Gastrocnemius medialis (tissue), 4 donors: Measurements from ENCODE around the gene RALGAPA2. TPM values are rescaled to one million over a fixed set of nuclear protein-coding genes. Genes with fewer than 3 reads are reported as not detected.

Experiments
- ATAC-seq, 2 donors: fragments of 150-250 bp; one replicate each; pipeline ENCODE4 v1.9.1; 2016
- DNase-seq, 2 donors: peaks; one replicate each; pipeline ENCODE4 v3.0.0-alpha.2; 2019
- H3K27ac ChIP-seq, 4 donors: fragments of 200-600 bp; sonication (generic); 1 replicate in 1 of 4; 2 replicates in 3 of 4; pipeline ENCODE4 v1.5.1; 2016 to 2018; ENCODE audit warnings: mild to moderate bottlenecking in 2 of 4, moderate library complexity in 1 of 4
- H3K27me3 ChIP-seq, 3 donors: fragments of 200-600 bp; sonication (generic) in 2 of 3; 1 replicate in 1 of 3; 2 replicates in 2 of 3; pipeline versions ENCODE4 v1.5.1 to v1.6.0; 2016 to 2019; ENCODE audit warnings: mild to moderate bottlenecking in 1 of 3, moderate library complexity in 1 of 3
- H3K36me3 ChIP-seq, 2 donors: fragments of 200-600 bp; sonication (generic) in 1 of 2; one replicate each; pipeline ENCODE4 v1.5.1; 2017 to 2018
- H3K4me1 ChIP-seq, 2 donors: fragments of 200-600 bp; sonication (generic) in 1 of 2; one replicate each; pipeline ENCODE4 v1.5.1; 2016 to 2017; ENCODE audit warnings: mild to moderate bottlenecking in 2 of 2
- H3K4me3 ChIP-seq, 4 donors: fragments of 200-600 bp; sonication (generic) in 3 of 4; 1 replicate in 1 of 4; 2 replicates in 3 of 4; pipeline ENCODE4 v1.5.1; 2016 to 2019; ENCODE audit warnings: mild to moderate bottlenecking in 2 of 4
- H3K9me3 ChIP-seq, 3 donors: fragments of 200-600 bp; sonication (generic) in 2 of 3; 1 replicate in 1 of 3; 2 replicates in 2 of 3; pipeline ENCODE4 v1.5.1; 2016 to 2019
- POLR2A ChIP-seq, 2 donors: fragments of 450-650 bp; IDR thresholded peaks; one replicate each; pipeline ENCODE4 v1.6.1; 2017; ENCODE audit warnings: antibody characterized with exemption in 2 of 2, mild to moderate bottlenecking in 2 of 2, moderate library complexity in 2 of 2
- in situ Hi-C, 4 donors: fragments of 200-750 bp; cut with MboI; loops; one replicate each; pipeline versions ENCODE4 v1.15.0 to v1.8.0; 2017; ENCODE audit warnings: low sequenced_read_pairs in 4 of 4
- intact Hi-C: fragments of 100-400 bp; cut with DNase I; formaldehyde crosslinking; loops from one replicate; pipeline ENCODE4 v1.15.1; 2023; ENCODE audit warnings: low total_unique reads
- total RNA-seq, 4 donors: library from RNA; depleted of rRNA; stranded (reverse); fragments of >200 nt; gene quantifications; one replicate each; pipeline versions ENCODE4 v1.1.0 to v1.2.3, GENCODE V29; 2016
- TF ChIP-seq, protein P1 (sequence below), 5 experiments: fragments of 450-650 bp in 3 of 5; fragments of 200-600 bp in 2 of 5; sonication (generic) in 2 of 5; IDR thresholded peaks in 4 of 5; conservative IDR thresholded peaks in 1 of 5; 1 replicate in 4 of 5; 2 replicates in 1 of 5; pipeline ENCODE4 v1.5.1; 2016 to 2019; ENCODE audit warnings: antibody characterized with exemption in 5 of 5, mild to moderate bottlenecking in 3 of 5, moderate library complexity in 3 of 5

RALGAPA2 gene
- total RNA-seq, 4 donors from 2014 or later = 43.2 to 56.9 (median 52.0) TPM

DNA sequence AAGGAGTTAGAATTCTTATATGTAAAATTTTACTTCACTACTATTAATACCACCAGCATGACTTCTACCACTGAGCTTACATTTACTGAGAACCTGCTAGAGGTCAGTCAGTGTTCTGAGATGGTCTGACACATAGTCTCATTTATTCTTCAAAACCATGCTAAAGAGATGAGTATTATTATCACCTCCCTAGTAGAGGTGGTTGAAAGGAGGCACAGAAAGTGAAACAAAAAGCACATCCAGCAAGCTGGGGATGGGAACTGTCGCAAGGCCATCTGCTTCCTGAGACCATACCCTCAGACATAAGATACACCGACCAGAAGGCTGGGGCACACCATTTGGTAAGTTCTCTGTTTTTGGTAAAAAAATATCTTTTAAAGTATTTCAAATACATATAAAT is 206.9 kb downstream of the RALGAPA2 start:
- Histone ChIP-seq H3K36me3 (peaks cover 6 to 69% of the 10 kb centered on the region in 2 donors), H3K9me3 (no peaks in the 10 kb centered on the region), H3K4me3 (no peak overlapping the region), H3K4me1 (no peaks in the 10 kb centered on the region), H3K27ac (no peak overlapping the region), H3K27me3 (no peaks in the 10 kb centered on the region)
- no peak for DNase-seq
- intact Hi-C loops (no loop called here), in situ Hi-C loops (no loop called here)
- ATAC-seq = no peak
- no peak for TF ChIP-seq POLR2A (IDR thresholded peaks at IDR 0.05)
- TF ChIP-seq, protein P1, sequence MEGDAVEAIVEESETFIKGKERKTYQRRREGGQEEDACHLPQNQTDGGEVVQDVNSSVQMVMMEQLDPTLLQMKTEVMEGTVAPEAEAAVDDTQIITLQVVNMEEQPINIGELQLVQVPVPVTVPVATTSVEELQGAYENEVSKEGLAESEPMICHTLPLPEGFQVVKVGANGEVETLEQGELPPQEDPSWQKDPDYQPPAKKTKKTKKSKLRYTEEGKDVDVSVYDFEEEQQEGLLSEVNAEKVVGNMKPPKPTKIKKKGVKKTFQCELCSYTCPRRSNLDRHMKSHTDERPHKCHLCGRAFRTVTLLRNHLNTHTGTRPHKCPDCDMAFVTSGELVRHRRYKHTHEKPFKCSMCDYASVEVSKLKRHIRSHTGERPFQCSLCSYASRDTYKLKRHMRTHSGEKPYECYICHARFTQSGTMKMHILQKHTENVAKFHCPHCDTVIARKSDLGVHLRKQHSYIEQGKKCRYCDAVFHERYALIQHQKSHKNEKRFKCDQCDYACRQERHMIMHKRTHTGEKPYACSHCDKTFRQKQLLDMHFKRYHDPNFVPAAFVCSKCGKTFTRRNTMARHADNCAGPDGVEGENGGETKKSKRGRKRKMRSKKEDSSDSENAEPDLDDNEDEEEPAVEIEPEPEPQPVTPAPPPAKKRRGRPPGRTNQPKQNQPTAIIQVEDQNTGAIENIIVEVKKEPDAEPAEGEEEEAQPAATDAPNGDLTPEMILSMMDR (IDR thresholded peaks at IDR 0.05 in 4 of 5, conservative IDR thresholded peaks at IDR 0.05 in 1 of 5) = no peak

DNA sequence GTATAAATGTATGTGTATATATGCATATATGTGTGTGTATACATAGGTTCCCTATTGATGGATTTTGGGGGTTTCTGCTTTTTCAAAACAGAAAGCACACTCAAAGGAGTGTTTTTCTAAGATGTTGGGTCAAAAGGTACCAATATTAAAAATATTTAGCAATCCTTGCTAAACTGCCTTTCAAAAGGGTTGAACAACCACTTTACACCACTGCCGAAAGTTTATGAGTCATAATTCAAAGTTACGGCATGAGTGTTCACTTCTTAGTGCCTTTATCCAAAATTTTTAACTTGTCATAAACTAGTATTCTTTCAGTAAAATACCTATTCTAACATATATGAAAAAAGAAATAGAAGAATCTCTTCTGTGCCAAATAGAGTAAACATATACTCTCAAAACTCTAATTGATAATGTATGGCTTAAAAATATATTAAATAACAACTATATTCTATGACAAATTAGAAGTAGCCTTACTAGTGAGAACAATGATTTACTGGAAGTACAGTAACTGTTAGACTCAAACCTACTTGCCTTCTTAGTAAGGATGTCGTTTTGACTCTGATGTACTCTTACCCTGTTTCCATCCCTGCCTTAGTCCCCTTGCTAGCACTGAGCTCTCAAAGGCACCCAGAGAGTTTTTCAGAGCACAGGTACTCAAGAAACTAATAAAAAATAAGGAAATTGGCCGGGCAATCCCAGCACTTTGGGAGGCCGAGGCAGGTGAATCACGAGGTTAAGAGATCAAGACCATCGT is 208.5 kb downstream of the RALGAPA2 start:
- peaks cover 6 to 66% of the 10 kb centered on the region in 2 donors for H3K36me3 ChIP-seq

DNA sequence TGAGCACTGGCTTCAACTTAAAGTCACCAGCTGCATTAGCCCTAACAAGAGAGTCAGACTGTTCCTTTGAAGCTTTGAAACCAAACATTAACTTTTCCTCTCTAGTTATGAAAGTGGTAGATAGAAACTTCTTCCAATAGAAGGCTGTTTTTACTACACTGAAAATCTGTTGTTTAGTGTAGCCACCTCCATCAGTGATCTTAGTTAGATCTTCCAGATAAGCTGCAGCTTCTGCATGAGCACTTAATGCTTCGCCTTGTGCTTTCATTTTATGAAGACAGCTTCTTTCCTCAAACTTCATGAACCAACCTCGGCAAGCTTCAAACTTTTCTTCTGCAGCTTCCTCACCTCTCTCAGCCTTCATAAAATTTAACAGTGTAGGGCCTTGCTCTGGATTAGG is 211.3 kb downstream of the RALGAPA2 start:
- H3K27me3 ChIP-seq = no peaks in the 10 kb centered on the region
- peaks cover 6 to 84% of the 10 kb centered on the region in 2 donors for H3K36me3 ChIP-seq
- intact Hi-C loops (no loop called here), in situ Hi-C loops (no loop called here)
- no peak for ATAC-seq
- no peak for DNase-seq
- H3K4me3 ChIP-seq = no peak overlapping the region
- no peak overlapping the region for H3K27ac ChIP-seq
- no peaks in the 10 kb centered on the region for H3K4me1 ChIP-seq
- H3K9me3 ChIP-seq = no peaks in the 10 kb centered on the region
- no peak for TF ChIP-seq POLR2A (IDR thresholded peaks at IDR 0.05)

More for the DNA sequence above, 208.5 kb downstream of the RALGAPA2 start:
- no peaks in the 10 kb centered on the region for H3K27me3 ChIP-seq
- no peak overlapping the region for H3K27ac ChIP-seq
- DNase-seq (no peak), ATAC-seq (no peak)
- no peaks in the 10 kb centered on the region for H3K4me1 ChIP-seq
- no peak overlapping the region for H3K4me3 ChIP-seq
- H3K9me3 ChIP-seq = no peaks in the 10 kb centered on the region
- TF ChIP-seq POLR2A (IDR thresholded peaks at IDR 0.05) = no peak
- TF ChIP-seq, protein P1 (IDR thresholded peaks at IDR 0.05 in 4 of 5, conservative IDR thresholded peaks at IDR 0.05 in 1 of 5) = no peak
- in situ Hi-C loops (no loop called here), intact Hi-C loops (no loop called here)

DNA sequence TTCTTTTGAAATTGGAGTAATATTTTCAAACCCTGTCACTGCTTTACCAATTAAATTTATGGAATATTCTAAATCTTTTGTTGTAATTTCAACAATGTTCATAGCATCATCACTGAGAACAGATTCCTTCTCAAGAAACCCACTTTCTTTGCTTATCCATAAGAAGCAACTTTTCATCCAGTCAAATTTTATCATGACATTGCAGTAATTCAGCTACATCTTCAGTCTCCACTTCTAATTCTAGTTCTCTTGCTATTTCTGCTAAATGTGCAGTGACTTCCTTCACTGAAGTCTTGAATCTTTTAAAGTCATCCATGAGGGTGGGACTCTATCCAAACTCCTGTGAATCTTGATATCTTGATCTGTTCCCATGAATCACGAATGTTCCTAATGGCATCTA is 212.1 kb downstream of the RALGAPA2 start:
- TF ChIP-seq, protein P1 (IDR thresholded peaks at IDR 0.05 in 4 of 5, conservative IDR thresholded peaks at IDR 0.05 in 1 of 5) = no peak
- no peak for TF ChIP-seq POLR2A (IDR thresholded peaks at IDR 0.05)
- intact Hi-C loops = no loop called here
- in situ Hi-C loops = no loop called here
- DNase-seq = no peak
- ATAC-seq = no peak
- Histone ChIP-seq H3K27me3 (no peaks in the 10 kb centered on the region), H3K4me1 (no peaks in the 10 kb centered on the region), H3K4me3 (no peak overlapping the region), H3K36me3 (peaks cover 6 to 92% of the 10 kb centered on the region in 2 donors), H3K27ac (no peak overlapping the region), H3K9me3 (no peaks in the 10 kb centered on the region)

DNA sequence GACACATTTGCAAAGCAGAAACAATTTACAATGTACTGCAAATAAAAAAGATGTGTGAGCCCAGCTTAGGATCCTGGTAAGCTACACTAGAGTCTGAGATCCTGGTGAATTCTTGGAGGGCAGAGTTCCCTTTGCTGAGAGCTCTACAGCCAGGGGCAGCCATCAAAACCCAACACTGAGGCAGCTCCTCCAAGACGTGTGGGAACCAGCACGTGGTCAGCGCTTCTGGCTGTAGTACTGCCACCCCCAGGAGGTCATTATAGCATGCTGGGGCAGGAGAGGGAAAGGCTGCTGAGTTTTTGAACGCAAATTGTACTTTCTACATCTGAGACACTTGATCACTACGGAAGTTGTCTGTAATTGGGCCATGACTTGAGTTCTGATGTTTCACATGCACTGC is 213.0 kb downstream of the RALGAPA2 start:
- intact Hi-C loops = no loop called here
- H3K4me1 ChIP-seq = no peaks in the 10 kb centered on the region
- no peak for DNase-seq

More for the DNA sequence above, 213.0 kb downstream of the RALGAPA2 start:
- in situ Hi-C loops = no loop called here
- H3K9me3 ChIP-seq = no peaks in the 10 kb centered on the region
- H3K4me3 ChIP-seq = no peak overlapping the region
- TF ChIP-seq, protein P1 (IDR thresholded peaks at IDR 0.05 in 4 of 5, conservative IDR thresholded peaks at IDR 0.05 in 1 of 5) = no peak
- TF ChIP-seq POLR2A (IDR thresholded peaks at IDR 0.05) = no peak
- H3K27me3 ChIP-seq = no peaks in the 10 kb centered on the region
- H3K27ac ChIP-seq = no peak overlapping the region
- ATAC-seq = no peak
- peaks cover 6 to 93% of the 10 kb centered on the region in 2 donors for H3K36me3 ChIP-seq
